GDM1 (cell line): ENCODE data around the gene C11orf21.

ENCODE experiments used
- DNase-seq: peaks from one replicate; lab custom pipeline; 2025; lab: John Stamatoyannopoulos, UW

C11orf21 gene

GRCh38 chr11:2320568-2321310 is 19.0 kb upstream of the C11orf21 start:
- DNase-seq = no peak

DNA sequence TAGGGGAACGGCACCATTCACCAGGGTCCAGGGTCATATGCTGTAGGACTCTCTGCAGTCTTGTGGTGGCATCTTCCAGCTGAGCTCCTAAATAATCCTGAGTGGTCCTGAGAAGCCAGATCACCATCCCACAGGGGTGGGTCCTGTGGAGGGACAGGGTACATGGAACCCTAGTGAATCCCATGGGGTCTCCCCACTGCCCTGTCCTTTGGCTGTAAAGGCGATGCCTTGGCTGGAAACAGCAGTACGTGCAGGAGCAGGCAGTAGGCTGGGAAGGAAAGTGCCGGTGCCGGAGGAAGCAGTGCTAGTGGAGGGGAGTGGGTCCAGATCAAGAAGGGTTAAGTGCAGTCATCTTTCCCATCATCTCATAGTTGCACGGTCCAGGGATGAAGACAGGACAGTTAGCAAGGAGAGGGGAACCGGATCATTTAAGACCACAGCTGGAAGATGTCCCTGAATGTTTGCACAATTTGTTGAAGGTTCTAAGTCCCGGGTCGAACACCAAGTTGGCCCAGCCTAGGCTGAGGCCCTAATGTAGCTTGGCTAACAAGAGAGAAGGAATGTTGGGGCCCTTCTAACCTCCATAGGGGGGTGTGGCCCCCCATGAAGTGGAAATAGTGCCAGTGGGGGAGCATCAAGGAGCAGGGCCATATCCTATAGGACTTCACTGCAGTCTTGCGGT is 18.2 kb upstream of the C11orf21 start:
- DNase-seq = no peak

DNA sequence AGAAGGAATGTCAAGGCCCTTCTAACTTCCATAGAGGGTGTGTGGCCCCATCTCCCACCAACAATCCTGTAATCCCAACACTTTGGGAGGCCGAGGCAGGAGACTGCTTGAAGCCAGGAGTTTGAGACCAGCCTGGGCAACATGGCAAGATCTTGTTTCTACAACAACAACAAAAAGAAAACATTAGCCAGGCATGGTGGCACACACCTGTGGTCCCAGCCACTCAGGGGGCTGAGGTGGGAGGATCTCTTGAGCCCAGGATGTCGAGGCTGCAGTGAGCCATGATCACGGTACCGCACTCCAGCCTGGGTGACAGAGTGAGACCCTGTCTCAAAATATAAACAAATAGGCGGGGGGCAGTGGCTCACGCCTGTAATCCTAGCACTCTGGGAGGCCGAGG is 17.0 kb upstream of the C11orf21 start:
- DNase-seq = no peak

GRCh38 chr11:2318123-2318522 is 16.4 kb upstream of the C11orf21 start:
- DNase-seq = no peak

- no peak for DNase-seq
Measured at GRCh38 chr11:2317354-2318050, 15.8 kb upstream of the C11orf21 start.

GRCh38 chr11:2316963-2317244 is 15.2 kb upstream of the C11orf21 start:
- no peak for DNase-seq

GRCh38 chr11:2316169-2316962 is 14.6 kb upstream of the C11orf21 start:
- no peak for DNase-seq

DNA sequence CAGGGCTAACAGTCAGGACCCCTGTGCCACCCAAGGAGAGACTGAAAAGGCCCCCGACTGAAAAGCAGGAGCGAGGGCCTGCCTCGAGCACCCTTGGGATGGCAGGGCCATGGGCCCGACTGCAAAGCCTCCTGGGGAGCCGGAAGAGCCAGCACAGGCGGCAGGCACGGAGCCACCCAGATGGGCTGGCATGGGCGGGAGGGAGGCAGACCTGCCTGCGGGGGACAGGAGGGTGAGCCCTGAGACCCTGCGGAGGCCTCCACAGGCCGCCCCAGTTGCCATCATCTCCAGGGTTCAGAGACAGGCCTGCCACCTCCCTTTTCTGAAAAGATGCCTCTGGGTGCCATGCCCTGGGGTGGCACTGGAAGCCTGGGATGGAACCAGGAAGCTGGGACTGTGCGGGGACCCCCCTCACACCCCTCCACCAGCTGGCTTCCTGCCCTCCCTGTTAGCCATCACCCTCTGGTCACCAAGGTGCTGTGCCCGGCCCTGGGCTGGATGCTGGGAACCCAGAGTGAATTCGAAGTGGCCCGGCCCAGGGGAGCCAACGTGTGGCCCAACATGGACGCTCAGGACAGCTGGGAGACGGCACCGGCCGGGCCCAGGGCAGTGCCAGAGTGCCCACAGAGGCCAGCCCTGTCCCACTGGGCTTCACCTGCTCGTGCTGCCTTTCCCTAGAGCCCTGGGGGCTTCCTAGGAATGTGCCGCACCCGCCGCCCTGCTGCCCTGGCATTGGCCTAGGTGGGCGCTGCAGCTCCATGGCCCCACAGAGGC is 13.9 kb upstream of the C11orf21 start:
- DNase-seq = no peak

DNA sequence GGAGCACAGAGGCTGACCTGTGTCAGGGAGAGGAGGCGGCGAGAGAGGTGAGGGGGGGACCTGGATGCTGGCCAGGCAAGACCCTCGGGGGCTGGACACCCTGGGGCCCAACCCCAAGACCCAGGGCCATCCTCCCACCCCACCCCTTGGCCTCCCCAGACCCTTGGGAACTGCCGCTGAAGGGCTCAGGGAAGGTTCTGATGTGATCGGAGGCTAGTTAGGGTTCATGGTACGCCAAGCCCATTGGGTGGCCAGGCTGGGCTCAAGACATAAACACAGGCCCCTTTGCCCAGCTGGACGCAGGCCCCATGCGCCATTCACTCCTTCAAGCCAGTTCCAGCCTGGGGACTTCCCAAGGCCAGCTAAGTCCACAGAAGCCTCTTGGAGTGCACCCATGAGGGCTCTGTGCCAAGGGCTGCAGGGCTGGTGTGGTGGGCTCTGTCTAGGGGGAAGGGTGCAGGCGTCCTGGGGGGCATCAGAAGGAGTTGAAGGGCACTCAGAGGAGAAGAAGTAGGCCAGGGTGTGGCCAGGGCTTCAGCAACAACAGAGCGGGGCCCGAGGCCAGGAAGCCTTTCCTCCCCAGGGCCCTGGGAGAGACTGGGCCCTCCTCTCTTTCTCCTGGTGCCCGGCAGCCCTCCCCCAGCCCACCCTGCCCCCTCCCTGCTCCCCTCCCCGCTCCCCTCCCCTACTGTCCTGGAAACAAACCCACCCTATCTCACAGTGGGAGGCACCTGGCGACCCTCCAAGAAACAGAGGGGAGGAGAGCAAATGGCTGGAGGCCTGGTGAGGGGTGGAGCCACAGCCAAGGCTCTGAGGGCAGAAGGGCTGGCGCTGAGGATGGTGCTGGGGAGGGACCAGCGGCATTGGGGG is 13.0 kb upstream of the C11orf21 start:
- DNase-seq = no peak

DNA sequence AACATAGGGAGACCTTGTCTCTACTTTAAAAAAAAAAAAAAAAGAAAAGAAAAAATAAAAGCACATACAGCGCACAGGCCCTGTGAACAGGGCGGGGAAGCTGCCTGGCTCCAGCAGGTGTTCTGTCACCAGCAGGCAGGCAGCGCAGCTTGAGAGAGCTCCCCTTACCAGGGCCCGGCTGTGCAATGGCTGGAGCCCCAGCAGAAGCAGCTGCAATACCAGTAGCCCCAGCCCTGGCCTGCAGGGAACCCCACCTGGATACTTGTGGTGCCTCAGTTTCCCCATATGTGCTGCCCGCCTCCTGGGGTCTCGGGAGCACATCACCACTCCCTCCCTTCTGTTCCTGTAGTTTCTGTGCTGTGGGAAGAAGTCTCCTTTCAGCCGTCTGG is 12.4 kb upstream of the C11orf21 start:
- DNase-seq = no peak

DNA sequence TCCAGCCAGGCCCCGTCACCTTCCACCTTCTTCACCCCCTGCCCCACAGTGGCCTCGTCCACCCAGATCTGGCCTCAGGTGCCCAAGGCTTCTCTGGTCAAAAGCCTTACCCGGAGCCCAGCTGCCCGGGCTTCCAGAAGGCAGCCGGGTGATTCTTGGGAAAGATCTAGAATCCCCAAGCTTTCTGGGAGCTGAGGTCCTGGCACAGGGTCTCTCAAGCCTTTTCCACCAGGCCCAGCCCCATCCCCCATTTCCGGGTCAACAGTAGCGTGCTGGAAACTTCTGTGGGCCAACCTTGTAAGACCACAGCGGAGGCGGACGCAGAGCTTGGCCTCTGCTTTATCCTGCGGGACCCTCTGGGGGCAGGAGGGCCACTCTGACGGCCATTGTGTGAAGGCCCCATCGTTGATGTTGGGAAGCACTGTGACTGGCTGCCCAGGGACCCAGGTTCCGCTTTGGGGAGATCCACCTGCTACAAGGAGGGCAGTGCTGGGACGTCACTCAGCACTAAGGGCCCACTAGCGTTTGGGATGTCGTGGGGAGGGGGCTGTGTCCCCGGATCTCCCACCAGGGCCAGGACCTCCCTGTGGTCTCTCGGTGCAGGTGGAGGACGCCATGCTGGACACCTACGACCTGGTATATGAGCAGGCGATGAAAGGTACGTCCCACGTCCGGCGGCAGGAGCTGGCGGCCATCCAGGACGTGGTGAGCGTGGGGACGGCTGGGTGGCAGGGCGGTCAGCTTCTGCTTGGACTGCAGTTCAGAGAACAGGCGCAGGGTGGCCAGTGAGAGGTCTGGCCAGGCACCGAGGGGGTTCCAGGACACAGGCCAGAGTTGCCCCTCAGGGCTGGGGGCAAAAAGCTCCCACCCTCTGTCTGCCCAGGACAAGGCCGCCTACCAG is 11.6 kb upstream of the C11orf21 start:
- no peak for DNase-seq

- DNase-seq = no peak
Measured at GRCh38 chr11:2312232-2313042, 10.7 kb upstream of the C11orf21 start.

GRCh38 chr11:2311353-2312133 is 9.8 kb upstream of the C11orf21 start:
- no peak for DNase-seq

- DNase-seq = no peak
Measured at GRCh38 chr11:2310786-2311352, 9.2 kb upstream of the C11orf21 start.

- no peak for DNase-seq
Measured at GRCh38 chr11:2310073-2310785, 8.5 kb upstream of the C11orf21 start.

GRCh38 chr11:2309251-2310072 is 7.7 kb upstream of the C11orf21 start:
- DNase-seq = no peak
